Nucleus accumbens (tissue), 56 donors: Measurements from ENCODE around the gene SASH3.

Experiments used
- DNase-seq, 56 donors: peaks; one replicate each; lab custom pipeline; 2025; lab: John Stamatoyannopoulos, UW

Gene SASH3

GRCh38 chrX:129800186-129800585 is 20.4 kb downstream of the SASH3 start:
- DNase-seq: no peak

- no peak for DNase-seq
Measured at GRCh38 chrX:129802863-129803262, 23.1 kb downstream of the SASH3 start.

- DNase-seq: no peak
Measured at GRCh38 chrX:129804806-129805205, 25.1 kb downstream of the SASH3 start.

GRCh38 chrX:129808158-129808828 is 28.5 kb downstream of the SASH3 start:
- no peak for DNase-seq

- no peak for DNase-seq
Measured at GRCh38 chrX:129808829-129809796, 29.4 kb downstream of the SASH3 start.

- no peak for DNase-seq
Measured at GRCh38 chrX:129813662-129814368, 34.1 kb downstream of the SASH3 start.

GRCh38 chrX:129818123-129818522 is 38.4 kb downstream of the SASH3 start:
- DNase-seq: no peak

GRCh38 chrX:129823115-129823514 is 43.4 kb downstream of the SASH3 start:
- DNase-seq: peak in 3 of 56 donors; percentile 9 to 10 (median 10)

- no peak for DNase-seq
Measured at GRCh38 chrX:129823522-129823921, 43.8 kb downstream of the SASH3 start.

GRCh38 chrX:129824620-129825019 is 44.9 kb downstream of the SASH3 start:
- no peak for DNase-seq

GRCh38 chrX:129825746-129826505 is 46.2 kb downstream of the SASH3 start:
- DNase-seq: no peak

GRCh38 chrX:129830494-129830893 is 50.7 kb downstream of the SASH3 start:
- no peak for DNase-seq

GRCh38 chrX:129831091-129831885 is 51.5 kb downstream of the SASH3 start:
- peak in 51 of 56 donors; percentile 1 to 83 (median 57) for DNase-seq

GRCh38 chrX:129833153-129833990 is 53.6 kb downstream of the SASH3 start:
- peak in 40 of 56 donors; percentile 0 to 69 (median 19) for DNase-seq

GRCh38 chrX:129836827-129837226 is 57.1 kb downstream of the SASH3 start:
- DNase-seq: no peak

GRCh38 chrX:129840344-129840743 is 60.6 kb downstream of the SASH3 start:
- DNase-seq: peak in 5 of 56 donors; percentile 2 to 19 (median 2)

GRCh38 chrX:129842510-129843208 is 62.9 kb downstream of the SASH3 start:
- DNase-seq: peak in 14 of 56 donors; percentile 1 to 43 (median 12)

GRCh38 chrX:129843209-129843458 is 63.4 kb downstream of the SASH3 start:
- DNase-seq: peak in 1 of 56 donors; percentile 39
